Liver (tissue), 9 donors: ENCODE data around the gene LZTS3. TPM values are rescaled to one million over a fixed set of nuclear protein-coding genes. Genes with fewer than 3 reads are reported as not detected.

Source experiments
- DNase-seq: peaks from one replicate; pipeline ENCODE4 v3.0.0-alpha.2; 2017; ENCODE audit warnings: low spot score
- H3K27ac ChIP-seq, 2 donors: one replicate each; pipeline ENCODE4 v1.7.0; 2013; ENCODE audit warnings: inconsistent platforms in 2 of 2, low read length in 2 of 2, control low read depth in 1 of 2, low read depth in 1 of 2, mild to moderate bottlenecking in 1 of 2
- H3K27me3 ChIP-seq, 4 donors: one replicate each; pipeline versions ENCODE4 v1.6.1 to v1.7.0; 2013; ENCODE audit warnings: low read length in 3 of 4, inconsistent platforms in 1 of 4, mild to moderate bottlenecking in 1 of 4, moderate library complexity in 1 of 4; ENCODE audit not compliant: control insufficient read depth in 4 of 4, insufficient read depth in 4 of 4
- H3K36me3 ChIP-seq, 4 donors: one replicate each; pipeline versions ENCODE4 v1.6.1 to v1.7.0; 2013; ENCODE audit warnings: low read length in 3 of 4, mild to moderate bottlenecking in 3 of 4, low read depth in 1 of 4, moderate library complexity in 1 of 4; ENCODE audit not compliant: control insufficient read depth in 4 of 4, insufficient read depth in 3 of 4
- H3K4me1 ChIP-seq, 4 donors: one replicate each; pipeline versions ENCODE4 v1.6.1 to v1.7.0; 2013; ENCODE audit warnings: low read length in 3 of 4, mild to moderate bottlenecking in 3 of 4, moderate library complexity in 1 of 4; ENCODE audit not compliant: control insufficient read depth in 4 of 4, insufficient read depth in 4 of 4
- H3K4me3 ChIP-seq, 3 donors: one replicate each; pipeline versions ENCODE4 v1.6.1 to v1.7.0; 2013; ENCODE audit warnings: low read length in 3 of 3, control low read depth in 1 of 3, low read depth in 1 of 3, mild to moderate bottlenecking in 1 of 3
- H3K9ac ChIP-seq, 2 donors: one replicate each; pipeline ENCODE4 v1.7.0; 2013; ENCODE audit warnings: low read length in 2 of 2, mild to moderate bottlenecking in 2 of 2, moderate library complexity in 2 of 2, control low read depth in 1 of 2, low read depth in 1 of 2
- H3K9me3 ChIP-seq, 4 donors: one replicate each; pipeline versions ENCODE4 v1.6.1 to v1.7.0; 2013; ENCODE audit warnings: low read length in 3 of 4; ENCODE audit not compliant: control insufficient read depth in 4 of 4
- ATF3 ChIP-seq: IDR thresholded peaks from 2 replicates; pipeline ENCODE4 v1.6.1; 2016; ENCODE audit warnings: antibody characterized with exemption
- EGR1 ChIP-seq, 2 donors: IDR thresholded peaks; 2 replicates each; pipeline ENCODE4 v1.6.1; 2016 to 2018; ENCODE audit warnings: antibody characterized with exemption in 2 of 2, low read depth in 2 of 2
- FOXA1 ChIP-seq: IDR thresholded peaks from 2 replicates; pipeline ENCODE4 v1.6.1; 2016; ENCODE audit warnings: antibody characterized with exemption
- FOXA2 ChIP-seq: IDR thresholded peaks from 2 replicates; pipeline ENCODE4 v1.6.1; 2016; ENCODE audit warnings: antibody characterized with exemption
- GABPA ChIP-seq, 2 donors: IDR thresholded peaks in 1 of 2; conservative IDR thresholded peaks in 1 of 2; 2 replicates each; pipeline ENCODE4 v1.6.1; 2016; ENCODE audit warnings: antibody characterized with exemption in 2 of 2, mild to moderate bottlenecking in 1 of 2, moderate library complexity in 1 of 2
- HNF4A ChIP-seq, 2 donors: conservative IDR thresholded peaks; 2 replicates each; pipeline ENCODE4 v1.6.1; 2016; ENCODE audit warnings: antibody characterized with exemption in 2 of 2, mild to moderate bottlenecking in 2 of 2
- HNF4G ChIP-seq: IDR thresholded peaks from 2 replicates; pipeline ENCODE4 v1.6.1; 2016; ENCODE audit warnings: antibody characterized with exemption
- JUND ChIP-seq, 2 donors: IDR thresholded peaks; 2 replicates each; pipeline ENCODE4 v1.6.1; 2016; ENCODE audit warnings: antibody characterized with exemption in 2 of 2
- MAX ChIP-seq: IDR thresholded peaks from 2 replicates; pipeline ENCODE4 v1.6.1; 2016; ENCODE audit warnings: antibody characterized with exemption
- NR2F2 ChIP-seq: IDR thresholded peaks from 2 replicates; pipeline ENCODE4 v1.6.1; 2016; ENCODE audit warnings: antibody characterized with exemption
- RAD21 ChIP-seq, 2 donors: IDR thresholded peaks; 2 replicates each; pipeline ENCODE4 v1.6.1; 2016; ENCODE audit warnings: antibody characterized with exemption in 2 of 2, mild to moderate bottlenecking in 2 of 2
- RXRA ChIP-seq, 2 donors: IDR thresholded peaks; 2 replicates each; pipeline ENCODE4 v1.6.1; 2017 to 2018; ENCODE audit warnings: antibody characterized with exemption in 2 of 2, mild to moderate bottlenecking in 1 of 2
- SP1 ChIP-seq: IDR thresholded peaks from 2 replicates; pipeline ENCODE4 v1.6.1; 2018; ENCODE audit warnings: antibody characterized with exemption, mild to moderate bottlenecking
- TAF1 ChIP-seq: conservative IDR thresholded peaks from 2 replicates; pipeline ENCODE4 v1.6.1; 2016; ENCODE audit warnings: antibody characterized with exemption, mild to moderate bottlenecking
- YY1 ChIP-seq: IDR thresholded peaks from 2 replicates; pipeline ENCODE4 v1.6.1; 2016; ENCODE audit warnings: antibody characterized with exemption, mild to moderate bottlenecking
- WGBS: extraction: QIAGEN DNeasy Blood & Tissue Kit; methylation state at CpG from one replicate; pipeline ENCODE4 v1.1.7; 2013; 5-methylcytosine and 5-hydroxymethylcytosine counted together
- polyA plus RNA-seq, 2 donors: library from polyadenylated mRNA; stranded (reverse) in 1 of 2; unstranded in 1 of 2; fragments of 200-250 nt in 1 of 2; fragments of >200 nt in 1 of 2; fragmentation: Nextera tagmentation in 1 of 2; extraction: Ambion mirVana in 1 of 2; gene quantifications; one replicate each; pipeline versions ENCODE4 v1.2.1 to v1.2.3, GENCODE V29; 2013 to 2015
- total RNA-seq, 2 donors: library from RNA; depleted of rRNA; stranded (reverse); fragments of >200 nt; gene quantifications; one replicate each; pipeline ENCODE4 v1.2.3, GENCODE V29; 2014
- TF ChIP-seq, protein P1 (sequence below): IDR thresholded peaks from 2 replicates; pipeline ENCODE4 v1.6.1; 2016; ENCODE audit warnings: antibody characterized with exemption, mild to moderate bottlenecking
- TF ChIP-seq, protein P2 (sequence below): IDR thresholded peaks from 2 replicates; pipeline ENCODE4 v1.6.1; 2016; ENCODE audit warnings: antibody characterized with exemption
- TF ChIP-seq, protein P3 (sequence below): fragments of 150-350 bp; IDR thresholded peaks from 2 replicates; pipeline ENCODE4 v1.5.1; 2017; ENCODE audit warnings: improper control_type of control experiment, low read depth, low read length; ENCODE audit not compliant: missing input control
- donor health status: healthy.
- donor health status: healthy.
- donor health status: healthy.
- donor health status: healthy.
- donor health status: healthy.

Gene LZTS3
- total RNA-seq (1 to 10 TPM; 3.5 TPM), polyA plus RNA-seq (1 to 10 TPM; 1.9 to 3.7 TPM)

- no peak for TF ChIP-seq FOXA1
- 2% methylated on average over 62 of the region's 62 CpGs for WGBS
- H3K9ac ChIP-seq, result peak within 1 kb of the TSS; percentile 63 to 90
- H3K27me3 ChIP-seq, result no peaks in the 10 kb centered on the region
- peak within 1 kb of the TSS; percentile 75 to 83 for H3K27ac ChIP-seq
- no peaks in the 10 kb centered on the region for H3K9me3 ChIP-seq
- H3K4me1 ChIP-seq, result peaks cover 6 to 24% (median 18%) of the 10 kb centered on the region in 4 donors
- H3K36me3 ChIP-seq, result no peaks in the 10 kb centered on the region
- peak; percentile 62 for DNase-seq
- peak within 1 kb of the TSS; percentile 81 to 90 (median 88) for H3K4me3 ChIP-seq
These were observed at the start of gene LZTS3 for GRCh38 chr20:3172933-3173609. LZTS3 (minus strand) TSS chr20:3173549; CDS start chr20:3167163, 6,386 bp downstream.

DNA sequence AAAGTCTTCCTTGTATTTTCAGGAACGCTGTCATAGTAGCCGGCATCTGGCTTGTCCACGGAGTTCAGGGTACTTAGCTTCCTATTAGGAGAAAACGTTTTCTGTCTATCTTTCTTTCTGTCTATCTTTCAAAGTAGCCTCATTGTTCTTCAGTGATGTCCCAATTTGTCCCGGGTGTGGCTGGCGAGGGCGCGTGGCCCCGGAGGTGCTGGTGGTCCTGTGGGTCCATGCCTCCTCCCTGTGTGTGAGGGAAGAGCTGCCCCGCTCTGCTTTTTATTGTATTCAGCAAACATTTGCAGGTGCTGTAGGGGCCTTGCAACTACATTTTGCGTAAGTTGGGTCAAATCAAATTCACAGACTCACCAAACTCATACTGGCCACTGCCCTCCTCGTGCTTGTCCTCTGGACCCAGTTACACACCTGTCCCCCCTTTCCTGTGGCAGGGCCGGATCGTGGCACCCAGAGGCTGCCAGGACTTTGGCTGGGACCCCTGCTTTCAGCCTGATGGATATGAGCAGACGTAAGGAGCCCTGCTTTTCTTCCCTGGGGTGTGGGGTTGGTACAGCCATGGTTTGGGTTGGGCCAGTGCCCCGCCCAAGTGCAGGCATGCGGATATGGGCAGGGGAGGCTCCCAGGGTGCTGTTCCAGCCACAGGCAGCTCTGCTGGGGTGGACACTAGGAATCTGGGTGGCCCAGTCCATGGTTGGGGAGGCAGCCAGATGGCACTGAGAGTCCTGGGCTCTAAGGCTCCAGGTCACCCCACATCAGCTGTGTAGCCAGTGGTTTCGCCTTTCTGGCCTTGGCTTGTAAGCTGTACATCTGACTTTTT is 48.3 kb upstream of the LZTS3 start:
- no peak for TF ChIP-seq NR2F2
- TF ChIP-seq TAF1, result no peak
- TF ChIP-seq RAD21 (IDR thresholded peaks at IDR 0.05), result no peak
- no peak for TF ChIP-seq RXRA (IDR thresholded peaks at IDR 0.05)
- TF ChIP-seq, protein P1, sequence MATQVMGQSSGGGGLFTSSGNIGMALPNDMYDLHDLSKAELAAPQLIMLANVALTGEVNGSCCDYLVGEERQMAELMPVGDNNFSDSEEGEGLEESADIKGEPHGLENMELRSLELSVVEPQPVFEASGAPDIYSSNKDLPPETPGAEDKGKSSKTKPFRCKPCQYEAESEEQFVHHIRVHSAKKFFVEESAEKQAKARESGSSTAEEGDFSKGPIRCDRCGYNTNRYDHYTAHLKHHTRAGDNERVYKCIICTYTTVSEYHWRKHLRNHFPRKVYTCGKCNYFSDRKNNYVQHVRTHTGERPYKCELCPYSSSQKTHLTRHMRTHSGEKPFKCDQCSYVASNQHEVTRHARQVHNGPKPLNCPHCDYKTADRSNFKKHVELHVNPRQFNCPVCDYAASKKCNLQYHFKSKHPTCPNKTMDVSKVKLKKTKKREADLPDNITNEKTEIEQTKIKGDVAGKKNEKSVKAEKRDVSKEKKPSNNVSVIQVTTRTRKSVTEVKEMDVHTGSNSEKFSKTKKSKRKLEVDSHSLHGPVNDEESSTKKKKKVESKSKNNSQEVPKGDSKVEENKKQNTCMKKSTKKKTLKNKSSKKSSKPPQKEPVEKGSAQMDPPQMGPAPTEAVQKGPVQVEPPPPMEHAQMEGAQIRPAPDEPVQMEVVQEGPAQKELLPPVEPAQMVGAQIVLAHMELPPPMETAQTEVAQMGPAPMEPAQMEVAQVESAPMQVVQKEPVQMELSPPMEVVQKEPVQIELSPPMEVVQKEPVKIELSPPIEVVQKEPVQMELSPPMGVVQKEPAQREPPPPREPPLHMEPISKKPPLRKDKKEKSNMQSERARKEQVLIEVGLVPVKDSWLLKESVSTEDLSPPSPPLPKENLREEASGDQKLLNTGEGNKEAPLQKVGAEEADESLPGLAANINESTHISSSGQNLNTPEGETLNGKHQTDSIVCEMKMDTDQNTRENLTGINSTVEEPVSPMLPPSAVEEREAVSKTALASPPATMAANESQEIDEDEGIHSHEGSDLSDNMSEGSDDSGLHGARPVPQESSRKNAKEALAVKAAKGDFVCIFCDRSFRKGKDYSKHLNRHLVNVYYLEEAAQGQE, result no peak
- TF ChIP-seq FOXA1, result no peak
- TF ChIP-seq HNF4A (conservative IDR thresholded peaks at IDR 0.05), result no peak
- no peak for TF ChIP-seq SP1
- TF ChIP-seq, protein P2, sequence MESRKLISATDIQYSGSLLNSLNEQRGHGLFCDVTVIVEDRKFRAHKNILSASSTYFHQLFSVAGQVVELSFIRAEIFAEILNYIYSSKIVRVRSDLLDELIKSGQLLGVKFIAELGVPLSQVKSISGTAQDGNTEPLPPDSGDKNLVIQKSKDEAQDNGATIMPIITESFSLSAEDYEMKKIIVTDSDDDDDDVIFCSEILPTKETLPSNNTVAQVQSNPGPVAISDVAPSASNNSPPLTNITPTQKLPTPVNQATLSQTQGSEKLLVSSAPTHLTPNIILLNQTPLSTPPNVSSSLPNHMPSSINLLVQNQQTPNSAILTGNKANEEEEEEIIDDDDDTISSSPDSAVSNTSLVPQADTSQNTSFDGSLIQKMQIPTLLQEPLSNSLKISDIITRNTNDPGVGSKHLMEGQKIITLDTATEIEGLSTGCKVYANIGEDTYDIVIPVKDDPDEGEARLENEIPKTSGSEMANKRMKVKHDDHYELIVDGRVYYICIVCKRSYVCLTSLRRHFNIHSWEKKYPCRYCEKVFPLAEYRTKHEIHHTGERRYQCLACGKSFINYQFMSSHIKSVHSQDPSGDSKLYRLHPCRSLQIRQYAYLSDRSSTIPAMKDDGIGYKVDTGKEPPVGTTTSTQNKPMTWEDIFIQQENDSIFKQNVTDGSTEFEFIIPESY, result no peak
- TF ChIP-seq YY1, result no peak
- TF ChIP-seq JUND (IDR thresholded peaks at IDR 0.05), result no peak
- TF ChIP-seq, protein P3, sequence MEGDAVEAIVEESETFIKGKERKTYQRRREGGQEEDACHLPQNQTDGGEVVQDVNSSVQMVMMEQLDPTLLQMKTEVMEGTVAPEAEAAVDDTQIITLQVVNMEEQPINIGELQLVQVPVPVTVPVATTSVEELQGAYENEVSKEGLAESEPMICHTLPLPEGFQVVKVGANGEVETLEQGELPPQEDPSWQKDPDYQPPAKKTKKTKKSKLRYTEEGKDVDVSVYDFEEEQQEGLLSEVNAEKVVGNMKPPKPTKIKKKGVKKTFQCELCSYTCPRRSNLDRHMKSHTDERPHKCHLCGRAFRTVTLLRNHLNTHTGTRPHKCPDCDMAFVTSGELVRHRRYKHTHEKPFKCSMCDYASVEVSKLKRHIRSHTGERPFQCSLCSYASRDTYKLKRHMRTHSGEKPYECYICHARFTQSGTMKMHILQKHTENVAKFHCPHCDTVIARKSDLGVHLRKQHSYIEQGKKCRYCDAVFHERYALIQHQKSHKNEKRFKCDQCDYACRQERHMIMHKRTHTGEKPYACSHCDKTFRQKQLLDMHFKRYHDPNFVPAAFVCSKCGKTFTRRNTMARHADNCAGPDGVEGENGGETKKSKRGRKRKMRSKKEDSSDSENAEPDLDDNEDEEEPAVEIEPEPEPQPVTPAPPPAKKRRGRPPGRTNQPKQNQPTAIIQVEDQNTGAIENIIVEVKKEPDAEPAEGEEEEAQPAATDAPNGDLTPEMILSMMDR, result no peak
- no peak for TF ChIP-seq EGR1 (IDR thresholded peaks at IDR 0.05; ENCODE audit: low read depth in 2 of 2)
- TF ChIP-seq HNF4G, result no peak
- TF ChIP-seq MAX, result no peak
- no peak for TF ChIP-seq GABPA (IDR thresholded peaks at IDR 0.05 in 1 of 2, conservative IDR thresholded peaks at IDR 0.05 in 1 of 2)
- TF ChIP-seq ATF3, result no peak
- no peak for TF ChIP-seq FOXA2
- no peak overlapping the region for H3K4me3 ChIP-seq
- no peaks in the 10 kb centered on the region for H3K27me3 ChIP-seq
- H3K36me3 ChIP-seq, result peaks cover 2 to 17% (median 13%) of the 10 kb centered on the region in 4 donors
- H3K27ac ChIP-seq, result no peak overlapping the region
- H3K4me1 ChIP-seq, result peaks cover 0 to 6% (median 2%) of the 10 kb centered on the region in 4 donors
- no peak overlapping the region for H3K9ac ChIP-seq
- no peak for DNase-seq
- 91% methylated on average over 18 of the region's 18 CpGs for WGBS
- no peaks in the 10 kb centered on the region for H3K9me3 ChIP-seq
